ENCODE results near the gene LEPROT. TPM values are rescaled to one million over a fixed set of nuclear protein-coding genes. Genes with fewer than 3 reads are reported as not detected.

The LEPROT gene
- polyA plus RNA-seq, 1 donor from 2014 or later = 39.2 TPM

DNA sequence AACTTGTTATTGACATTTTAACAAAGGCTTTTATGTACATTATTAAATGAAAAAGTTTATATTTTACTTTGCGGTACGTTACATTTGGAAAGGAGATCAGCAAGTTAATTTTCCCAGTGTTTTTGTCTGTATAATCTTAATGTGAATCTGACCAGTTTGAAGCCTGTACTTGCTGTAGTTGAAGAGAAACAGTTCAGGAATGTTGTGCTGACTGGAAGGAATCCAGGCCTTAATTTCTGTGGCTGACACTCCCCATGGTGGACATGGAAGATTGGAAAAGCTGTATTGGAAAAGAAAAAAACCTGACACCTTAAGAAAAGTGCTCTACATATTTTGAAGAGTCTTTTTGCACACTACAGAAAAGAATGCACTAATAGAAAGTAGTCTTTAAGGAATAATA lies 15.5 kb downstream of the LEPROT start:
- no peak overlapping the region for H3K4me3 ChIP-seq (ENCODE audit: low read length)
- H3F3A ChIP-seq (ENCODE audit: insufficient read depth, low read length, poor library complexity, severe bottlenecking) = no peaks in the 10 kb centered on the region
- no peak for TF ChIP-seq MXI1 (conservative IDR thresholded peaks at IDR 0.05; ENCODE audit: poor library complexity, severe bottlenecking)
- TF ChIP-seq, protein P1, sequence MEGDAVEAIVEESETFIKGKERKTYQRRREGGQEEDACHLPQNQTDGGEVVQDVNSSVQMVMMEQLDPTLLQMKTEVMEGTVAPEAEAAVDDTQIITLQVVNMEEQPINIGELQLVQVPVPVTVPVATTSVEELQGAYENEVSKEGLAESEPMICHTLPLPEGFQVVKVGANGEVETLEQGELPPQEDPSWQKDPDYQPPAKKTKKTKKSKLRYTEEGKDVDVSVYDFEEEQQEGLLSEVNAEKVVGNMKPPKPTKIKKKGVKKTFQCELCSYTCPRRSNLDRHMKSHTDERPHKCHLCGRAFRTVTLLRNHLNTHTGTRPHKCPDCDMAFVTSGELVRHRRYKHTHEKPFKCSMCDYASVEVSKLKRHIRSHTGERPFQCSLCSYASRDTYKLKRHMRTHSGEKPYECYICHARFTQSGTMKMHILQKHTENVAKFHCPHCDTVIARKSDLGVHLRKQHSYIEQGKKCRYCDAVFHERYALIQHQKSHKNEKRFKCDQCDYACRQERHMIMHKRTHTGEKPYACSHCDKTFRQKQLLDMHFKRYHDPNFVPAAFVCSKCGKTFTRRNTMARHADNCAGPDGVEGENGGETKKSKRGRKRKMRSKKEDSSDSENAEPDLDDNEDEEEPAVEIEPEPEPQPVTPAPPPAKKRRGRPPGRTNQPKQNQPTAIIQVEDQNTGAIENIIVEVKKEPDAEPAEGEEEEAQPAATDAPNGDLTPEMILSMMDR (IDR thresholded peaks at IDR 0.05; ENCODE audit: poor library complexity, severe bottlenecking) = no peak
- H3K4me2 ChIP-seq (ENCODE audit: low read length) = no peak overlapping the region
- no peaks in the 10 kb centered on the region for H3K9me3 ChIP-seq (ENCODE audit: low read length)
- H3K9ac ChIP-seq (ENCODE audit: low read length) = no peak overlapping the region
- H3K79me2 ChIP-seq (replicated peaks; ENCODE audit: insufficient read depth, low read length) = no peaks in the 10 kb centered on the region
- no peaks in the 10 kb centered on the region for H3K27me3 ChIP-seq (ENCODE audit: insufficient read depth, low read depth, low read length)
- no peaks in the 10 kb centered on the region for H4K20me1 ChIP-seq (ENCODE audit: insufficient read depth)
- no peak overlapping the region for H2AFZ ChIP-seq (ENCODE audit: low read depth, low read length)
- no peaks in the 10 kb centered on the region for H3K36me3 ChIP-seq (ENCODE audit: insufficient read depth, low read length)
- H3K27ac ChIP-seq (ENCODE audit: low read length) = no peak overlapping the region
- H3K9me2 ChIP-seq (ENCODE audit: insufficient read depth, low read length) = no peaks in the 10 kb centered on the region

DNA sequence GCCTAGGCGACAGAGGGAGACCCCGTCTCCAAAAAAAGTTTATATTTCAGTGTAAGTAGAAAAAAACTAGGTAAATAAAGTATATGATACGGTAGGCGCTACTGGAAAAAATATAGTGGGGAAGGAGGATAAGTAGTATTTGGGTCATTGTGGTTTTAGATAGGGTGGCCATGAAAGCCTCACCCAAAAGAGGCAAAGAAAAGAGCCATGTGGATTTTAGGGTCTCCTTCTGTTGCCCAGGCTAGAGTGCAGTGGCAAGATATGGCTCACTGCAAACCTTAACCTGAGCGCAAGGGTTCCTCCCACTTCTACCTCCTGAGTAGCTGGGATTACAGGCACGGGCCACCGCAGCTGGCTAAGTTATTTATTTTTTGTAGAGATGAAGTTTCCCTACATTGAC lies 17.1 kb downstream of the LEPROT start:
- Histone ChIP-seq H3K27ac (ENCODE audit: low read length) (no peak overlapping the region), H3K9me2 (ENCODE audit: insufficient read depth, low read length) (no peaks in the 10 kb centered on the region), H3K4me2 (ENCODE audit: low read length) (no peak overlapping the region), H3K36me3 (ENCODE audit: insufficient read depth, low read length) (no peaks in the 10 kb centered on the region), H4K20me1 (ENCODE audit: insufficient read depth) (no peaks in the 10 kb centered on the region), H2AFZ (ENCODE audit: low read depth, low read length) (no peak overlapping the region), H3K9me3 (ENCODE audit: low read length) (no peaks in the 10 kb centered on the region), H3K79me2 (replicated peaks; ENCODE audit: insufficient read depth, low read length) (no peaks in the 10 kb centered on the region), H3K4me3 (ENCODE audit: low read length) (no peak overlapping the region), H3K9ac (ENCODE audit: low read length) (no peak overlapping the region), H3F3A (ENCODE audit: insufficient read depth, low read length, poor library complexity, severe bottlenecking) (no peaks in the 10 kb centered on the region), H3K27me3 (ENCODE audit: insufficient read depth, low read depth, low read length) (no peaks in the 10 kb centered on the region)
- TF ChIP-seq POLR2AphosphoS5 (IDR thresholded peaks at IDR 0.05) = no peak
- TF ChIP-seq RAD21 (conservative IDR thresholded peaks at IDR 0.05) = no peak
- TF ChIP-seq EP300 (conservative IDR thresholded peaks at IDR 0.05; ENCODE audit: poor library complexity, severe bottlenecking) = no peak
- no peak for TF ChIP-seq TAF1 (IDR thresholded peaks at IDR 0.05; ENCODE audit: low read depth)
- TF ChIP-seq SMC3 (conservative IDR thresholded peaks at IDR 0.05; ENCODE audit: poor library complexity) = no peak
- TF ChIP-seq EZH2 (IDR thresholded peaks at IDR 0.05; ENCODE audit: borderline replicate concordance, insufficient read depth, low read length, poor library complexity, severe bottlenecking) = no peak
- TF ChIP-seq, protein P2, sequence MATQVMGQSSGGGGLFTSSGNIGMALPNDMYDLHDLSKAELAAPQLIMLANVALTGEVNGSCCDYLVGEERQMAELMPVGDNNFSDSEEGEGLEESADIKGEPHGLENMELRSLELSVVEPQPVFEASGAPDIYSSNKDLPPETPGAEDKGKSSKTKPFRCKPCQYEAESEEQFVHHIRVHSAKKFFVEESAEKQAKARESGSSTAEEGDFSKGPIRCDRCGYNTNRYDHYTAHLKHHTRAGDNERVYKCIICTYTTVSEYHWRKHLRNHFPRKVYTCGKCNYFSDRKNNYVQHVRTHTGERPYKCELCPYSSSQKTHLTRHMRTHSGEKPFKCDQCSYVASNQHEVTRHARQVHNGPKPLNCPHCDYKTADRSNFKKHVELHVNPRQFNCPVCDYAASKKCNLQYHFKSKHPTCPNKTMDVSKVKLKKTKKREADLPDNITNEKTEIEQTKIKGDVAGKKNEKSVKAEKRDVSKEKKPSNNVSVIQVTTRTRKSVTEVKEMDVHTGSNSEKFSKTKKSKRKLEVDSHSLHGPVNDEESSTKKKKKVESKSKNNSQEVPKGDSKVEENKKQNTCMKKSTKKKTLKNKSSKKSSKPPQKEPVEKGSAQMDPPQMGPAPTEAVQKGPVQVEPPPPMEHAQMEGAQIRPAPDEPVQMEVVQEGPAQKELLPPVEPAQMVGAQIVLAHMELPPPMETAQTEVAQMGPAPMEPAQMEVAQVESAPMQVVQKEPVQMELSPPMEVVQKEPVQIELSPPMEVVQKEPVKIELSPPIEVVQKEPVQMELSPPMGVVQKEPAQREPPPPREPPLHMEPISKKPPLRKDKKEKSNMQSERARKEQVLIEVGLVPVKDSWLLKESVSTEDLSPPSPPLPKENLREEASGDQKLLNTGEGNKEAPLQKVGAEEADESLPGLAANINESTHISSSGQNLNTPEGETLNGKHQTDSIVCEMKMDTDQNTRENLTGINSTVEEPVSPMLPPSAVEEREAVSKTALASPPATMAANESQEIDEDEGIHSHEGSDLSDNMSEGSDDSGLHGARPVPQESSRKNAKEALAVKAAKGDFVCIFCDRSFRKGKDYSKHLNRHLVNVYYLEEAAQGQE (IDR thresholded peaks at IDR 0.05; ENCODE audit: borderline replicate concordance) = no peak
- TF ChIP-seq, protein P1 (IDR thresholded peaks at IDR 0.05; ENCODE audit: poor library complexity, severe bottlenecking) = no peak
- no peak for TF ChIP-seq MXI1 (conservative IDR thresholded peaks at IDR 0.05; ENCODE audit: poor library complexity, severe bottlenecking)

Measured in neural cell (in vitro differentiated cells).